OCI-LY7 (cell line): ENCODE measurements around the gene HS2ST1. TPM values are rescaled to one million over a fixed set of nuclear protein-coding genes. Genes with fewer than 3 reads are reported as not detected.

Experiments
- BruUV-seq: library from RNA; stranded (reverse); fragments of 400-500 nt; replicated peaks from 2 replicates; lab custom pipeline; 2021; lab: Mats Ljungman, UMichigan
- CTCF ChIA-PET: fragments of 300-600 bp; sonication (Branson Sonifier 250); formaldehyde crosslinking; loops from one replicate; lab custom pipeline; 2022; ENCODE audit warnings: antibody characterized with exemption; ENCODE audit not compliant: unreplicated experiment; lab: Charles Lee
- POLR2A ChIA-PET: fragments of 300-600 bp; sonication (Branson Sonifier 250); formaldehyde crosslinking; loops from one replicate; lab custom pipeline; 2022; ENCODE audit warnings: antibody characterized with exemption; lab: Charles Lee
- DNase-seq: peaks from one replicate; pipeline ENCODE4 v3.0.0-alpha.2; 2015; ENCODE audit warnings: low spot score
- H2AFZ ChIP-seq: fragments of 200-600 bp; sonication (generic), shearing (Covaris generic); 2 replicates; pipeline ENCODE4 v1.6.1; 2014; ENCODE audit warnings: mild to moderate bottlenecking, antibody characterized with exemption, low read length, moderate library complexity
- H3K27ac ChIP-seq: fragments of 200-600 bp; sonication (generic); 2 replicates; pipeline ENCODE4 v1.5.1; 2014; ENCODE audit warnings: mixed run types, low read depth, mild to moderate bottlenecking, moderate library complexity, low read length, inconsistent platforms; ENCODE audit not compliant: poor library complexity, severe bottlenecking
- H3K36me3 ChIP-seq: fragments of 200-600 bp; sonication (generic); 2 replicates; pipeline ENCODE4 v1.6.1; 2014; ENCODE audit warnings: mild to moderate bottlenecking, antibody characterized with exemption, low read length, moderate library complexity, mixed read lengths; ENCODE audit not compliant: insufficient read depth
- H3K4me1 ChIP-seq: fragments of 200-600 bp; sonication (generic); 2 replicates; pipeline ENCODE4 v1.5.1; 2014; ENCODE audit warnings: mild to moderate bottlenecking, low read length; ENCODE audit not compliant: insufficient read depth, poor library complexity, severe bottlenecking
- H3K4me2 ChIP-seq: fragments of 200-600 bp; sonication (generic); 2 replicates; pipeline ENCODE4 v1.6.1; 2014; ENCODE audit warnings: mild to moderate bottlenecking, low read length
- H3K4me3 ChIP-seq: fragments of 200-600 bp; sonication (generic); 2 replicates; pipeline ENCODE4 v1.5.1; 2014; ENCODE audit warnings: mild to moderate bottlenecking, low read depth, low read length; ENCODE audit not compliant: poor library complexity, severe bottlenecking
- H3K79me2 ChIP-seq: fragments of 200-600 bp; sonication (generic); 2 replicates; pipeline ENCODE4 v1.6.1; 2016; ENCODE audit warnings: low read depth, mild to moderate bottlenecking, low read length, moderate library complexity, mixed read lengths; ENCODE audit not compliant: insufficient read depth
- H3K9me2 ChIP-seq: fragments of 200-600 bp; sonication (generic); 2 replicates; pipeline ENCODE4 v1.6.1; 2016; ENCODE audit warnings: mild to moderate bottlenecking, low read length, mixed read lengths; ENCODE audit not compliant: insufficient read depth
- H3K9me3 ChIP-seq: fragments of 200-600 bp; sonication (generic); 2 replicates; pipeline ENCODE4 v1.6.1; 2014; ENCODE audit warnings: mild to moderate bottlenecking, mixed run types, low read length, mixed read lengths
- H4K20me1 ChIP-seq: fragments of 200-600 bp; sonication (generic); 2 replicates; pipeline ENCODE4 v1.6.1; 2014; ENCODE audit warnings: mild to moderate bottlenecking, antibody characterized with exemption, low read length, moderate library complexity, mixed read lengths; ENCODE audit not compliant: insufficient read depth
- EZH2phosphoT487 ChIP-seq: fragments of 200-600 bp; sonication (generic); IDR thresholded peaks from 2 replicates; pipeline ENCODE4 v1.6.1; 2018; ENCODE audit warnings: low read depth, borderline replicate concordance, mild to moderate bottlenecking, mixed run types, antibody characterized with exemption, low read length, moderate library complexity, mixed read lengths
- intact Hi-C: fragments of 100-400 bp; cut with micrococcal nuclease; formaldehyde crosslinking; loops from one replicate; pipeline ENCODE4 v1.10.0; 2022; ENCODE audit not compliant: unreplicated experiment
- total RNA-seq, 2 experiments: library from RNA; depleted of rRNA in 1 of 2; stranded (reverse); fragments of >200 nt in 1 of 2; shearing (Covaris generic) in 1 of 2; gene quantifications; 2 replicates each; pipeline ENCODE4 v1.2.3, GENCODE V29; 2014 to 2022
- TF ChIP-seq, protein P1 (sequence below): fragments of 200-600 bp; sonication (generic); conservative IDR thresholded peaks from 2 replicates; pipeline ENCODE4 v1.5.1; 2014; ENCODE audit warnings: mild to moderate bottlenecking, antibody characterized with exemption, low read length, moderate library complexity, mixed read lengths

Gene HS2ST1
- total RNA-seq, 2 experiments from 2014 or later = 20.9 to 63.7 TPM

DNA sequence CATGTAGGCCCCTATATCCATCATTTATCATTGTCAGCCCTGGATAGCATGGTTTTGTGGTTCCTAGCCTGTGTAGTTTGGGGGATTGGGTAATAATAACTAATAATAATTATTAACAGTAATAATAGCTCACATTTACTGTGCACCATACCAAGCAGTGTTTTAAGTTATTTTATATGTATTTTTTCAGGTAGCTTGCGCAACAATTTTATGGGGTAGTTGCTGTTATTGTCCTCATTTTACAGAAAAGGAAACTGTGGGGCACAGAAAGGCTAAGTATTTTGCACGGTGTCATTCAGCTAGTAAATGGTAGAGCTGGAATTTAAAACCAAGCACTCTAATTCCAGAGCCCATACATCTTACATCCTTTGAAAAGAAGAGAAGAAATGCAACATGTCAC, 179.8 kb downstream of the HS2ST1 start:
- no peak for TF ChIP-seq EZH2phosphoT487
- TF ChIP-seq, protein P1, sequence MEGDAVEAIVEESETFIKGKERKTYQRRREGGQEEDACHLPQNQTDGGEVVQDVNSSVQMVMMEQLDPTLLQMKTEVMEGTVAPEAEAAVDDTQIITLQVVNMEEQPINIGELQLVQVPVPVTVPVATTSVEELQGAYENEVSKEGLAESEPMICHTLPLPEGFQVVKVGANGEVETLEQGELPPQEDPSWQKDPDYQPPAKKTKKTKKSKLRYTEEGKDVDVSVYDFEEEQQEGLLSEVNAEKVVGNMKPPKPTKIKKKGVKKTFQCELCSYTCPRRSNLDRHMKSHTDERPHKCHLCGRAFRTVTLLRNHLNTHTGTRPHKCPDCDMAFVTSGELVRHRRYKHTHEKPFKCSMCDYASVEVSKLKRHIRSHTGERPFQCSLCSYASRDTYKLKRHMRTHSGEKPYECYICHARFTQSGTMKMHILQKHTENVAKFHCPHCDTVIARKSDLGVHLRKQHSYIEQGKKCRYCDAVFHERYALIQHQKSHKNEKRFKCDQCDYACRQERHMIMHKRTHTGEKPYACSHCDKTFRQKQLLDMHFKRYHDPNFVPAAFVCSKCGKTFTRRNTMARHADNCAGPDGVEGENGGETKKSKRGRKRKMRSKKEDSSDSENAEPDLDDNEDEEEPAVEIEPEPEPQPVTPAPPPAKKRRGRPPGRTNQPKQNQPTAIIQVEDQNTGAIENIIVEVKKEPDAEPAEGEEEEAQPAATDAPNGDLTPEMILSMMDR = no peak
- Histone ChIP-seq H3K9me2 (no peaks in the 10 kb centered on the region), H3K4me1 (peaks cover 22% of the 10 kb centered on the region), H4K20me1 (no peaks in the 10 kb centered on the region), H3K27ac (no peak overlapping the region), H3K9me3 (no peaks in the 10 kb centered on the region; the same call in 1 of the 2 replicates), H3K36me3 (peaks cover 57% of the 10 kb centered on the region), H3K4me2 (no peak overlapping the region), H3K4me3 (no peak overlapping the region), H2AFZ (no peak overlapping the region), H3K79me2 (0 out of 2 replicates have a peak, but pooled peaks cover 3% of the 10 kb centered on the region)
- CTCF ChIA-PET = no interaction called here
- no TSS peak for BruUV-seq
- POLR2A ChIA-PET = interaction anchor here (0.6 to 3.7 kb wide), 7 partner anchors 9 to 371 kb away, joined by 3 to 14 read pairs (median 3); no protein-coding TSS in a partner anchor
- intact Hi-C loops = no loop called here
- DNase-seq = no peak

DNA sequence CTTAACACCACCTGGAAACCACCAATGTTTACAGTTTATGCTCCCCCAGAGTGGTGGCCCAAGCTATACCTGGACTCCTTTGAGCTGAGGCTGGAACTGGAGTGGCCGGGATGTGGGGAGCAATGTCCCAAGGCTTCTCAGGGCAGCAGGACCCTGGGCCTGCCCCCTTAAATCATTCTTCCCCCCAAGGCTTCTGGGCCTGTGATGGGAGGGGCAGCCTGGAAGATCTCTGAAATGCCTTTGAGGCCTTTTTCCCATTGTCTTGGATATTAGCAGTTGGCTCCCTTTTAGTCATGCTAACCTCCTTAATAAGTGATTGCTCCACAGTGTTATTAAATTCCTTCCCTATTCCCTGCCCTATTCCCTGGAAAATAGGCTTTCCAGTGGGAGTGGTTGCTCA, 185.8 kb downstream of the HS2ST1 start:
- Histone ChIP-seq H4K20me1 (no peaks in the 10 kb centered on the region), H3K4me3 (no peak overlapping the region), H3K27ac (no peak overlapping the region), H3K36me3 (peaks cover 88% of the 10 kb centered on the region), H2AFZ (no peak overlapping the region), H3K9me2 (no peaks in the 10 kb centered on the region), H3K4me1 (no peaks in the 10 kb centered on the region), H3K9me3 (no peaks in the 10 kb centered on the region; the same call in 1 of the 2 replicates), H3K79me2 (no peaks in the 10 kb centered on the region), H3K4me2 (no peak overlapping the region)
- intact Hi-C loops = no loop called here
- CTCF ChIA-PET = no interaction called here
- POLR2A ChIA-PET = no interaction called here
- BruUV-seq = no TSS peak
- DNase-seq = no peak
- TF ChIP-seq EZH2phosphoT487 = no peak
- TF ChIP-seq, protein P1 = no peak

DNA sequence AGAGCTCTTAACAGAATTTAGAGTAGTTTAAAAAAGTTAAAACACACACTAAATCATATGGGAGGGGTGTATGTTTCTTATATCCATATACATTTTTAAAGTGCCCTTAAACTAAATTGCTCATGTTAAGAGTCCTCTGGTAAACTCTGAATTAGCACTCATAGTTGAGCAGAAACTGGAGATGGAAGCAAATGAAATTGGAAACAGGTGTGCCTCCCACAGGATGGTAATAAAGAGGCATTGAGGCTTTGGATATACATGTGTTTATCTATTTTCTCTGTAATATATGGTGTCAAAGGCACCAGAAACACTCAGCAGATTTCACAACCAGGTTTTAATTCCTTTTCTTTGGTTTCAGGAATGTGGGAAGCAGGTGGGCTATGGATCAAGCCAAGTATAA, 188.6 kb downstream of the HS2ST1 start:
- intact Hi-C loops = no loop called here
- CTCF ChIA-PET = no interaction called here

More for the DNA sequence above, 188.6 kb downstream of the HS2ST1 start:
- H4K20me1 ChIP-seq = no peaks in the 10 kb centered on the region
- H3K4me2 ChIP-seq = no peak overlapping the region
- H3K79me2 ChIP-seq = no peaks in the 10 kb centered on the region; the same call in 1 of the 2 replicates
- no peak overlapping the region for H2AFZ ChIP-seq
- H3K36me3 ChIP-seq = peaks cover 90% of the 10 kb centered on the region
- H3K27ac ChIP-seq = no peak overlapping the region
- TF ChIP-seq, protein P1 = no peak
- no peak for TF ChIP-seq EZH2phosphoT487
- POLR2A ChIA-PET = interaction anchor here (0.7 kb wide), 1 partner anchor 87 kb away, joined by 4 read pairs; no protein-coding TSS in a partner anchor
- H3K4me3 ChIP-seq = no peak overlapping the region
- no peaks in the 10 kb centered on the region; the same call in 1 of the 2 replicates for H3K9me3 ChIP-seq
- BruUV-seq = no TSS peak
- DNase-seq = no peak
- peaks cover 18% of the 10 kb centered on the region for H3K4me1 ChIP-seq
- no peaks in the 10 kb centered on the region for H3K9me2 ChIP-seq
